IMR-90 (cell line): Measurements from ENCODE around the gene RASGRP2. TPM values are rescaled to one million over a fixed set of nuclear protein-coding genes. Genes with fewer than 3 reads are reported as not detected.

Experiments
- ATAC-seq: fragments of 200-7000 bp; cut with Tn5 transposase; 2 replicates; pipeline ENCODE4 v1.9.1; 2020; ENCODE audit warnings: low read depth, mild to moderate bottlenecking, moderate library complexity
- BruUV-seq: library from RNA; stranded (reverse); fragments of 400-500 nt; replicated peaks from 2 replicates; lab custom pipeline; 2021; lab: Mats Ljungman, UMichigan
- CTCF ChIA-PET: fragments of 300-600 bp; formaldehyde crosslinking; extraction: SDS; loops from one replicate; lab custom pipeline; 2021; ENCODE audit warnings: antibody characterized with exemption; lab: Yijun Ruan, JAX
- POLR2A ChIA-PET: fragments of 300-600 bp; sonication (Branson Sonifier 250); formaldehyde crosslinking; loops from one replicate; lab custom pipeline; 2022; ENCODE audit warnings: antibody characterized with exemption; ENCODE audit not compliant: unreplicated experiment; lab: Charles Lee
- DNase-seq: peaks from one replicate; pipeline ENCODE4 v3.0.0; 2013
- H2AFZ ChIP-seq: replicated peaks from 2 replicates; pipeline ENCODE3; 2013; ENCODE audit warnings: low read length, mild to moderate bottlenecking; ENCODE audit not compliant: poor library complexity
- H2AK5ac ChIP-seq: 2 replicates; pipeline ENCODE4 v1.6.1; 2013; ENCODE audit warnings: low read depth, low read length, inconsistent platforms
- H2AK9ac ChIP-seq: replicated peaks from 2 replicates; pipeline ENCODE3; 2013; ENCODE audit warnings: mild to moderate bottlenecking, low read depth, low read length, moderate library complexity; ENCODE audit not compliant: poor library complexity
- H2BK120ac ChIP-seq: 2 replicates; pipeline ENCODE4 v1.6.1; 2013; ENCODE audit warnings: low read depth, low read length, inconsistent platforms
- H2BK15ac ChIP-seq: 3 replicates; pipeline ENCODE4 v1.6.1; 2013; ENCODE audit warnings: low read depth, low read length, inconsistent platforms
- H2BK20ac ChIP-seq: 2 replicates; pipeline ENCODE4 v1.6.1; 2013; ENCODE audit warnings: low read depth, mild to moderate bottlenecking, inconsistent platforms, low read length, moderate library complexity
- H2BK5ac ChIP-seq: 2 replicates; pipeline ENCODE4 v1.6.1; 2013; ENCODE audit warnings: mild to moderate bottlenecking, low read depth, low read length, inconsistent platforms; ENCODE audit not compliant: poor library complexity, severe bottlenecking
- H3K14ac ChIP-seq: replicated peaks from 2 replicates; pipeline ENCODE4 v1.6.1; 2013; ENCODE audit warnings: low read depth, low read length, inconsistent platforms
- H3K18ac ChIP-seq: 2 replicates; pipeline ENCODE4 v1.6.1; 2013; ENCODE audit warnings: low read depth, low read length, control low read depth
- H3K23ac ChIP-seq: 2 replicates; pipeline ENCODE4 v1.6.1; 2013; ENCODE audit warnings: low read depth, low read length, inconsistent platforms
- H3K27ac ChIP-seq: 2 replicates; pipeline ENCODE4 v1.5.1; 2013; ENCODE audit warnings: mild to moderate bottlenecking, control low read depth, low read length; ENCODE audit not compliant: insufficient read depth
- H3K27me3 ChIP-seq: 2 replicates; pipeline ENCODE4 v1.6.1; 2013; ENCODE audit warnings: low read length; ENCODE audit not compliant: control insufficient read depth, insufficient read depth
- H3K36me3 ChIP-seq: 2 replicates; pipeline ENCODE4 v1.6.1; 2013; ENCODE audit warnings: low read length, mixed read lengths; ENCODE audit not compliant: control insufficient read depth, insufficient read depth
- H3K4ac ChIP-seq: 2 replicates; pipeline ENCODE4 v1.6.1; 2013; ENCODE audit warnings: low read depth, low read length, inconsistent platforms
- H3K4me1 ChIP-seq: 2 replicates; pipeline ENCODE4 v1.6.1; 2013; ENCODE audit warnings: low read length, mixed read lengths; ENCODE audit not compliant: control insufficient read depth, insufficient read depth
- H3K4me2 ChIP-seq: 2 replicates; pipeline ENCODE4 v1.6.1; 2013; ENCODE audit warnings: low read depth, mild to moderate bottlenecking, control low read depth, low read length, moderate library complexity
- H3K4me3 ChIP-seq: 2 replicates; pipeline ENCODE4 v1.5.1; 2013; ENCODE audit warnings: low read depth, mild to moderate bottlenecking, control low read depth, low read length, moderate library complexity; ENCODE audit not compliant: insufficient read depth
- H3K56ac ChIP-seq: 2 replicates; pipeline ENCODE4 v1.6.1; 2013; ENCODE audit warnings: low read length, inconsistent platforms; ENCODE audit not compliant: insufficient read depth; ENCODE audit errors: extremely low read depth
- H3K79me1 ChIP-seq, 2 experiments: 2 replicates each; pipeline ENCODE4 v1.6.1; 2013; ENCODE audit warnings: low read length in 2 of 2, inconsistent platforms in 1 of 2, low read depth in 1 of 2
- H3K9ac ChIP-seq: 2 replicates; pipeline ENCODE4 v1.6.1; 2013; ENCODE audit warnings: low read depth, low read length, control low read depth
- H3K9me1 ChIP-seq: 2 replicates; pipeline ENCODE4 v1.6.1; 2013; ENCODE audit warnings: low read length, inconsistent platforms; ENCODE audit not compliant: insufficient read depth
- H3K9me3 ChIP-seq: 2 replicates; pipeline ENCODE4 v1.6.1; 2013; ENCODE audit warnings: low read length; ENCODE audit not compliant: control insufficient read depth, insufficient read depth
- H4K20me1 ChIP-seq: 2 replicates; pipeline ENCODE4 v1.6.1; 2013; ENCODE audit warnings: low read length, inconsistent platforms; ENCODE audit not compliant: insufficient read depth
- H4K5ac ChIP-seq: 2 replicates; pipeline ENCODE4 v1.6.1; 2013; ENCODE audit warnings: mild to moderate bottlenecking, low read depth, low read length, control low read depth
- H4K8ac ChIP-seq, 2 experiments: 2 replicates each; pipeline ENCODE4 v1.6.1; 2013; ENCODE audit warnings: low read depth in 2 of 2, low read length in 2 of 2, control low read depth in 1 of 2, inconsistent platforms in 1 of 2
- H4K91ac ChIP-seq: 2 replicates; pipeline ENCODE4 v1.6.1; 2013; ENCODE audit warnings: low read depth, low read length, inconsistent platforms; ENCODE audit not compliant: insufficient read depth
- BHLHE40 ChIP-seq: fragments of 150-350 bp; IDR thresholded peaks from 2 replicates; pipeline ENCODE4 v1.6.1; 2016; ENCODE audit warnings: mild to moderate bottlenecking, low read depth, low read length
- CEBPB ChIP-seq: IDR thresholded peaks from 2 replicates; pipeline ENCODE4 v1.6.1; 2012; ENCODE audit warnings: low read depth, low read length, improper control_type of control experiment
- CHD1 ChIP-seq: IDR thresholded peaks from 2 replicates; pipeline ENCODE4 v1.6.1; 2012; ENCODE audit warnings: low read depth, low read length, improper control_type of control experiment
- FOS ChIP-seq: fragments of 150-350 bp; IDR thresholded peaks from 2 replicates; pipeline ENCODE4 v1.6.1; 2016; ENCODE audit warnings: low read depth, low read length
- MAFK ChIP-seq: IDR thresholded peaks from 2 replicates; pipeline ENCODE4 v1.6.1; 2012; ENCODE audit warnings: low read depth, low read length, improper control_type of control experiment
- MAZ ChIP-seq: IDR thresholded peaks from 2 replicates; pipeline ENCODE4 v1.6.1; 2012; ENCODE audit warnings: low read depth, mild to moderate bottlenecking, low read length, improper control_type of control experiment, moderate library complexity, borderline replicate concordance
- MXI1 ChIP-seq: IDR thresholded peaks from 2 replicates; pipeline ENCODE4 v1.6.1; 2012; ENCODE audit warnings: low read depth, mild to moderate bottlenecking, low read length, moderate library complexity, borderline replicate concordance
- NFE2L2 ChIP-seq: fragments of 150-350 bp; IDR thresholded peaks from 2 replicates; pipeline ENCODE4 v1.6.1; 2016; ENCODE audit warnings: low read depth, mild to moderate bottlenecking, low read length
- POLR2A ChIP-seq: IDR thresholded peaks from 2 replicates; pipeline ENCODE4 v1.6.1; 2012; ENCODE audit warnings: mild to moderate bottlenecking, low read depth, low read length
- RAD21 ChIP-seq: IDR thresholded peaks from 2 replicates; pipeline ENCODE4 v1.6.1; 2012; ENCODE audit warnings: low read length, improper control_type of control experiment
- RCOR1 ChIP-seq: IDR thresholded peaks from 2 replicates; pipeline ENCODE4 v1.6.1; 2012; ENCODE audit warnings: mild to moderate bottlenecking, low read length, improper control_type of control experiment; ENCODE audit not compliant: insufficient replicate concordance
- RFX5 ChIP-seq: IDR thresholded peaks from 2 replicates; pipeline ENCODE4 v1.8.0; 2012; ENCODE audit warnings: low read depth, mild to moderate bottlenecking, low read length, moderate library complexity
- SMC3 ChIP-seq: fragments of 150-350 bp; IDR thresholded peaks from 2 replicates; pipeline ENCODE4 v1.6.1; 2016; ENCODE audit warnings: low read depth, mild to moderate bottlenecking, antibody characterized with exemption, low read length, moderate library complexity
- WGBS, 2 experiments: methylation state at CpG; one replicate each; pipeline versions ENCODE4 v1.1.5 to v1.1.7; 2013; ENCODE audit warnings: missing lambda C conversion rate in 2 of 2; ENCODE audit not compliant: insufficient read length in 1 of 2; ENCODE audit errors: extremely low coverage in 2 of 2; 5-methylcytosine and 5-hydroxymethylcytosine counted together
- dilution Hi-C: fragments of 300-500 bp; cut with HindIII; formaldehyde crosslinking; loops from one replicate; pipeline ENCODE4 v1.14.3; 2018; ENCODE audit warnings: low sequenced_read_pairs; ENCODE audit not compliant: unreplicated experiment
- in situ Hi-C: fragments of 300-500 bp; cut with MboI; formaldehyde crosslinking; loops from 3 replicates; pipeline ENCODE4 v1.14.3; 2019; ENCODE audit warnings: low sequenced_read_pairs, inconsistent platforms, mixed read lengths
- intact Hi-C: fragments of 100-400 bp; cut with micrococcal nuclease; formaldehyde crosslinking; loops from 2 replicates; pipeline ENCODE4 v1.10.0; 2022
- polyA plus RNA-seq, 3 experiments: library from polyadenylated mRNA; depleted of rRNA; stranded (reverse); fragments of >200 nt; gene quantifications; 2 replicates each; pipeline ENCODE4 v1.2.3, GENCODE V29; 2012; ENCODE audit warnings: low replicate concordance in 1 of 3
- total RNA-seq: library from RNA; depleted of rRNA; stranded (reverse); fragments of >200 nt; gene quantifications from 2 replicates; pipeline ENCODE4 v1.2.3, GENCODE V29; 2012
- TF ChIP-seq, protein P1 (sequence below): fragments of 150-350 bp; IDR thresholded peaks from 2 replicates; pipeline ENCODE4 v1.6.1; 2017; ENCODE audit warnings: mild to moderate bottlenecking, antibody characterized with exemption, low read length, low read depth
- TF ChIP-seq, protein P2 (sequence below): conservative IDR thresholded peaks from 2 replicates; pipeline ENCODE4 v1.5.1; 2012; ENCODE audit warnings: mild to moderate bottlenecking, low read depth, low read length, improper control_type of control experiment
- TF ChIP-seq, protein P3 (sequence below): fragments of 150-350 bp; IDR thresholded peaks from 2 replicates; pipeline ENCODE4 v1.6.1; 2016; ENCODE audit warnings: low read depth, mild to moderate bottlenecking, low read length, moderate library complexity, borderline replicate concordance

RASGRP2 gene
- total and polyA plus RNA-seq, 2 of the 4 experiments (the other 2 are of a cell fraction): 1.2 TPM; not detected in 1

DNA sequence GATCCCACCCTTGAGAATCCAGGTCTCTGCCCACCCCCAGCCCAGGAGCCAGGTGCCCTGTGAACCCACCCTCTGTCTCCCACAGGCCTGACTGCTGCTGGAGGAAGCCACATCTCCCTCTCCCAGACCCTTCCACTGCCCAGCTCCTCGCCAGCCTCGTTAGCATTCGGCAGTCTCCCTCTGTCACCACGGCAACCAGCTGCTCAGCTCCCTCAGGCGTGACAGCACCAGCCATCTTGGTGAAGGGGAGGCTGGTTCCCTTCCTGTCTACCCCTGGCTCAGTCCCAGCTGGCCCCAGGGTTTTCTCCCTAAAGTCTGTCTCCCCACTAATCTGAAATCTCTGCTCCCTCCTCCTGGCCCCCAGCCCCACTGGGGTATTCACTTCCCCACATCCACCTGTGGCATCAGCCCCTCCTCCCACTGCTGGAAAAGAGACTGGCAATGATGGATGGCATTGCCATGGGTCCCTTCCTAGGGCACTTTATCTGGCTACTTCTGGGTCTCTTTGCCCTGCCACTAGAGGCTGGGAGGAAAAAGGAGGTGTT lies 49.0 kb downstream of the RASGRP2 start:
- POLR2A ChIA-PET: no interaction called here
- no peak overlapping the region for H4K91ac ChIP-seq

More for the DNA sequence above, 49.0 kb downstream of the RASGRP2 start:
- H3K9me1 ChIP-seq: 0 out of 2 replicates have a peak, but pooled peaks cover 2% of the 10 kb centered on the region
- H3K4me1 ChIP-seq: no peaks in the 10 kb centered on the region
- dilution Hi-C loops: no loop called here
- H2AK9ac ChIP-seq: no peak overlapping the region
- H3K4ac ChIP-seq: no peak overlapping the region
- no peaks in the 10 kb centered on the region for H3K36me3 ChIP-seq
- no peak for DNase-seq
- no peak overlapping the region for H2BK120ac ChIP-seq
- H3K9ac ChIP-seq: no peak overlapping the region
- 0% methylated on average over 4 of the region's 5 CpGs; no CpG with 5 or more reads in 1 of the 2 experiments for WGBS, 2 experiments
- H2AK5ac ChIP-seq: no peak overlapping the region
- H3K18ac ChIP-seq: no peak overlapping the region
- H4K20me1 ChIP-seq: no peaks in the 10 kb centered on the region
- no peak overlapping the region for H2AFZ ChIP-seq
- CTCF ChIA-PET: no interaction called here
- H3K9me3 ChIP-seq: no peaks in the 10 kb centered on the region
- no peak overlapping the region for H4K8ac ChIP-seq
- no peak overlapping the region for H2BK15ac ChIP-seq
- peaks cover 91% of the 10 kb centered on the region for H3K27me3 ChIP-seq
- H3K79me1 ChIP-seq: no peaks in the 10 kb centered on the region
- no peak overlapping the region for H3K23ac ChIP-seq
- no peak overlapping the region for H3K4me2 ChIP-seq
- H2BK5ac ChIP-seq: no peak overlapping the region
- in situ Hi-C loops: no loop called here
- intact Hi-C loops: no loop called here
- no peak overlapping the region for H3K14ac ChIP-seq
- no peak overlapping the region for H3K27ac ChIP-seq
- no peak for ATAC-seq
- H3K4me3 ChIP-seq: no peak overlapping the region
- TF ChIP-seq MAFK (no peak), SMC3 (no peak), RAD21 (no peak), FOS (no peak), NFE2L2 (no peak), RCOR1 (no peak), POLR2A (no peak), RFX5 (no peak), CHD1 (no peak), MAZ (no peak), CEBPB (no peak), MXI1 (no peak), BHLHE40 (no peak)
- TF ChIP-seq, protein P1, sequence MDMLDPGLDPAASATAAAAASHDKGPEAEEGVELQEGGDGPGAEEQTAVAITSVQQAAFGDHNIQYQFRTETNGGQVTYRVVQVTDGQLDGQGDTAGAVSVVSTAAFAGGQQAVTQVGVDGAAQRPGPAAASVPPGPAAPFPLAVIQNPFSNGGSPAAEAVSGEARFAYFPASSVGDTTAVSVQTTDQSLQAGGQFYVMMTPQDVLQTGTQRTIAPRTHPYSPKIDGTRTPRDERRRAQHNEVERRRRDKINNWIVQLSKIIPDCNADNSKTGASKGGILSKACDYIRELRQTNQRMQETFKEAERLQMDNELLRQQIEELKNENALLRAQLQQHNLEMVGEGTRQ: no peak
- TF ChIP-seq, protein P2, sequence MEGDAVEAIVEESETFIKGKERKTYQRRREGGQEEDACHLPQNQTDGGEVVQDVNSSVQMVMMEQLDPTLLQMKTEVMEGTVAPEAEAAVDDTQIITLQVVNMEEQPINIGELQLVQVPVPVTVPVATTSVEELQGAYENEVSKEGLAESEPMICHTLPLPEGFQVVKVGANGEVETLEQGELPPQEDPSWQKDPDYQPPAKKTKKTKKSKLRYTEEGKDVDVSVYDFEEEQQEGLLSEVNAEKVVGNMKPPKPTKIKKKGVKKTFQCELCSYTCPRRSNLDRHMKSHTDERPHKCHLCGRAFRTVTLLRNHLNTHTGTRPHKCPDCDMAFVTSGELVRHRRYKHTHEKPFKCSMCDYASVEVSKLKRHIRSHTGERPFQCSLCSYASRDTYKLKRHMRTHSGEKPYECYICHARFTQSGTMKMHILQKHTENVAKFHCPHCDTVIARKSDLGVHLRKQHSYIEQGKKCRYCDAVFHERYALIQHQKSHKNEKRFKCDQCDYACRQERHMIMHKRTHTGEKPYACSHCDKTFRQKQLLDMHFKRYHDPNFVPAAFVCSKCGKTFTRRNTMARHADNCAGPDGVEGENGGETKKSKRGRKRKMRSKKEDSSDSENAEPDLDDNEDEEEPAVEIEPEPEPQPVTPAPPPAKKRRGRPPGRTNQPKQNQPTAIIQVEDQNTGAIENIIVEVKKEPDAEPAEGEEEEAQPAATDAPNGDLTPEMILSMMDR: no peak
- TF ChIP-seq, protein P3, sequence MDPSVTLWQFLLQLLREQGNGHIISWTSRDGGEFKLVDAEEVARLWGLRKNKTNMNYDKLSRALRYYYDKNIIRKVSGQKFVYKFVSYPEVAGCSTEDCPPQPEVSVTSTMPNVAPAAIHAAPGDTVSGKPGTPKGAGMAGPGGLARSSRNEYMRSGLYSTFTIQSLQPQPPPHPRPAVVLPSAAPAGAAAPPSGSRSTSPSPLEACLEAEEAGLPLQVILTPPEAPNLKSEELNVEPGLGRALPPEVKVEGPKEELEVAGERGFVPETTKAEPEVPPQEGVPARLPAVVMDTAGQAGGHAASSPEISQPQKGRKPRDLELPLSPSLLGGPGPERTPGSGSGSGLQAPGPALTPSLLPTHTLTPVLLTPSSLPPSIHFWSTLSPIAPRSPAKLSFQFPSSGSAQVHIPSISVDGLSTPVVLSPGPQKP: no peak
- H2BK20ac ChIP-seq: no peak overlapping the region
- no peak overlapping the region for H3K56ac ChIP-seq
- H4K5ac ChIP-seq: no peak overlapping the region
- no TSS peak for BruUV-seq
